ENCODE results near the gene P2RY6. TPM values are rescaled to one million over a fixed set of nuclear protein-coding genes. Genes with fewer than 3 reads are reported as not detected.

The P2RY6 gene
- total RNA-seq, 1 experiment from 2014 or later: not detected

- Histone ChIP-seq H4K8ac (replicated peaks; ENCODE audit: insufficient read length, low read depth, low read length) (no peak overlapping the region), H3K9me3 (ENCODE audit: control insufficient read depth, low read depth, low read length) (no peaks in the 10 kb centered on the region), H2AK5ac (ENCODE audit: insufficient read length, low read length) (no peak overlapping the region), H3K79me2 (ENCODE audit: insufficient read depth, low read length) (no peaks in the 10 kb centered on the region), H3K9ac (ENCODE audit: extremely low read depth, insufficient read length, low read length) (no peak overlapping the region), H3K27me3 (ENCODE audit: insufficient read depth, low read length) (no peaks in the 10 kb centered on the region; the same call in 1 of the 2 replicates), H3K4me2 (ENCODE audit: insufficient read depth, insufficient read length, low read length) (no peak overlapping the region), H3K14ac (ENCODE audit: insufficient read depth, low read length) (no peak overlapping the region; the same call in 1 of the 2 replicates), H3K27ac (ENCODE audit: insufficient read length, low read depth, low read length) (no peak overlapping the region), H4K5ac (ENCODE audit: insufficient read length, low read depth, low read length) (no peak overlapping the region), H3K4me1 (ENCODE audit: insufficient read depth, low read length) (no peaks in the 10 kb centered on the region), H2BK20ac (ENCODE audit: low read depth, low read length, poor library complexity, severe bottlenecking) (no peak overlapping the region), H3K23me2 (ENCODE audit: insufficient read length, low read depth, low read length, poor library complexity, severe bottlenecking) (no peaks in the 10 kb centered on the region), H3K56ac (ENCODE audit: insufficient read length, low read depth, low read length) (no peak overlapping the region), H3K23ac (ENCODE audit: insufficient read length, low read depth, low read length) (no peak overlapping the region), H2BK12ac (ENCODE audit: insufficient read length, low read depth, low read length) (no peak overlapping the region), H2BK120ac (ENCODE audit: low read depth, low read length, poor library complexity, severe bottlenecking) (no peak overlapping the region), H3K18ac (ENCODE audit: insufficient read length, low read depth, low read length) (no peak overlapping the region), H2BK15ac (ENCODE audit: low read depth, low read length) (no peak overlapping the region), H2BK5ac (ENCODE audit: insufficient read length, low read length) (no peak overlapping the region), H4K91ac (ENCODE audit: insufficient read length, low read depth, low read length) (no peak overlapping the region), H3K4ac (ENCODE audit: low read depth, low read length) (no peak overlapping the region), H3T11ph (ENCODE audit: low read length) (no peak overlapping the region), H3K79me1 (ENCODE audit: insufficient read depth, low read depth, low read length, poor library complexity, severe bottlenecking) (no peaks in the 10 kb centered on the region), H4K20me1 (ENCODE audit: control insufficient read depth, insufficient read depth, insufficient read length) (no peaks in the 10 kb centered on the region), H2AFZ (ENCODE audit: low read length) (no peak overlapping the region)
- no peak for DNase-seq
- peaks cover 64% of the 10 kb centered on the region for H3K27me3 Mint-ChIP-seq (ENCODE audit: low read depth)
- H3K27ac Mint-ChIP-seq: peak overlapping the region in 1 of 3 experiments; percentile 21; a peak in 1 of 7 replicates
- no peak for TF ChIP-seq CTCF (conservative IDR thresholded peaks at IDR 0.05)
- WGBS (ENCODE audit: extremely low coverage, insufficient read length, low lambda C conversion rate): no CpG with 5 or more reads among the region's 12 CpGs
- H3K4me1 Mint-ChIP-seq: peaks cover 13 to 18% of the 10 kb centered on the region in 2 experiments
- H3K36me3 Mint-ChIP-seq (ENCODE audit: insufficient read depth in 1 of 3, low read depth in 3 of 3): no peaks in the 10 kb centered on the region
- H3K9me3 Mint-ChIP-seq: no peaks in the 10 kb centered on the region
- no peak overlapping the region for H3K4me3 Mint-ChIP-seq
Observed at GRCh38 chr11:73291781-73292524, 19.8 kb downstream of the P2RY6 start.

Data from H9 (cell line).